ENCODE data around the gene MEGF6.

The MEGF6 gene

GRCh38 chr1:3502641-3503524, 108.4 kb downstream of the MEGF6 start:
- DNase-seq (ENCODE audit: low read depth), result no peak

DNA sequence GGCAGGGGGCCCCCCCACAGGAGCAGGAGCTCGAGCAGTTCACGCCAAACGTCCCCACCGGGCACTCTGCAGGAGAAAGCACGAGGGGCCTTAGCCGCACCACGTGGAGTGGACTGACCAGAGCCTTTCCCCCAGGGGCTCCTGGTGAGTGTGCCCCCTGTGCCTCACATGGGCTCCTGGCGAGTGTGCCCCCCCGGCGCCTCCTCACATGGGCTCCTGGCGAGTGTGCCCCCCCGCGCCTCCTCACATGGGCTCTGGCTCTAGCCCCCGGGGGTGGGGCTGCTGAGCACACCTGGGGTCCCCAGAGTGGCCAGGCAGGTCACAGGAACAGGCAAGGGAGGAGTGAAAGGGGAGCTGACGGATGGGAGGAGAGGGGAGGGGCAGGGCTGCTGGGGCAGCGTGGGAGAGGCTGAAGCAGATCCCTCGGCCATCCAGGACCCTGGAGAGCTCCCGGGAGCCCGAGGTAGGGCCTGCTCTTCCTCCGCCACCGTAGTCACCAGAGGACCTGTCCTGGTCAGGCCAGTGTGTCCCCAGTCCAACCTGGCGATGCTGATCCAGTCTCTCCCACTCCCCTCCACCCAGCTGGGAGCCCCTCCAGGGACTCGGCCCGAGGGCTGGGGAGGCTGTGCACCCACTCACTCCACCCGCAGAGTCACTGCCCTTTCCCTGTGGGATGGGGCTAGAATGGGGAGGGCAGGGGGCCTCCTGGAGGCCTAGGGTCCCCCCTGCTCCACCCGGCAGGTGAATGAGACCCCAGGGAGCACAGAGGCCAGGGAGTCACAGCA, 109.3 kb downstream of the MEGF6 start:
- DNase-seq (ENCODE audit: low read depth), result no peak

DNA sequence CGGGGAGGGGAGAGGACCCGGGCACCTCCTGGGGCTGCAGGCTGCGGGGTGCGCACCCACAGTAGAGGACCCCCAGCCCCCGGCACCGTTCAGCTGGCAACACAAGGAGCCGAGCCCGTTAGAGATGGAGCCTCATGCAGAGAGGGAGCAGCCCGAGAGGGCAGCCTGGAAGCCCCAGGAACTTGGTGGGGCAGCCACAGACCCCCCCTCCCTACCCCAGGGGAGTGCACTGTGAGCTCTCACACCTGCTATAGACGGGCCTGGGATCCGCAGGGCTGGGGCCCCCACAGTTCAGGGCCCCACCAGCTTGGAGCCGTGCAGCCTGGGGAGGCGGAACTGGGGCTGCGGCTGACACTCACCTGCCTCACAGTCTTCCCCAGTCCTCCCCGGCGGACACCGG, 109.9 kb downstream of the MEGF6 start:
- DNase-seq (ENCODE audit: low read depth), result no peak

GRCh38 chr1:3500265-3500835, 111.0 kb downstream of the MEGF6 start:
- no peak for DNase-seq (ENCODE audit: low read depth)

GRCh38 chr1:3499611-3500010, 111.7 kb downstream of the MEGF6 start:
- DNase-seq (ENCODE audit: low read depth), result no peak

GRCh38 chr1:3498986-3499385, 112.3 kb downstream of the MEGF6 start:
- no peak for DNase-seq (ENCODE audit: low read depth)

GRCh38 chr1:3498246-3498930, 112.9 kb downstream of the MEGF6 start:
- no peak for DNase-seq (ENCODE audit: low read depth)

- no peak for DNase-seq (ENCODE audit: low read depth)
Observed at GRCh38 chr1:3497521-3497920, 113.8 kb downstream of the MEGF6 start.

- DNase-seq (ENCODE audit: low read depth), result no peak
Observed at GRCh38 chr1:3496916-3497315, 114.4 kb downstream of the MEGF6 start.

GRCh38 chr1:3495776-3496745, 115.2 kb downstream of the MEGF6 start:
- no peak for DNase-seq (ENCODE audit: low read depth)

DNA sequence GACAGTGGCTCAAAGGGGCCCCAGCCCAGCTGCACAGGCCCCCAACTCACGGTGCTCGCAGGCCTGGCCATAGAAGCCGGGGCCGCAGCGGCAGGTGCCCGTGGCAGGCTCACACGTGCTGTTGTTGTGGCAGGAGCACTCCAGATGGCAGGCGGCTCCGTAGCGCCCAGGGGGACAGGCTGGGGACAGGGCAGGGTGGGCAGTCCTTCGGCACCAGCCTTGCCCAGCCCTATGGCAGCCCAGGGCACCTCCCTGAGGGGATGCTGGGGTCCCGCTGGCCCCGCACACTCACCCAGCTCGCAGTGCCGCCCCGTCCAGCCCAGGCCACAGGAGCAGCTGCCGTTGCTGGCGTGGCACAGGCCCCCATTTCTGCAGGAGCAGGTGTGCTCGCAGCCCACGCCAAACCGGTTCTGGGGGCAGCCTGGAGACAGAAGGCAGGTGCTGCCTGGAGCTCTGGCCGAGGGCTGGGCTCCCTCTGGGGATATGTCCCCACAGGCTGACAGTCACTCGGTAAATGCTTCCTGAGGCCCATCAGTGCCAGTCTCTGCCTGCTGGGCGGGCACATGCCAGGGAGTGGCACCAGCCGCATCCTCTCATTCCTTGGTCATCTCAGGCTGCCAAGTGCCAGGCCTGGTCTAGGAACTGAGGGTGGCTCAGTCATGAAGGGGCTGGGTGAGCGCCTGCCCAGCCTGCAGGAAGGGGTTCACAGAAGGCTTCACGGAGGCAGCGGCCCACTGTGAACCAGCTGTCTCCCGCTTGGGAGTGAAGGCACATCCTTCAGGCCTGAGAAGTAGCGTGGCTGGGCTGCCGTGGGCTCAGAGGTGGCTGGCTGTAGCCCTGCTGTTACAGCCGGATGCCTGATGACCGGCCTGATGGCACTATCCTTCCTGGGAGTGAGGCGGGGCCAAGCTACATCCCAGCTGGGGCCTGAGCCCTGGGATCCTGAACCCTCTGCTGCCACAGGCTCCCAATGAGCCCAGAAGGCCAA, 116.7 kb downstream of the MEGF6 start:
- no peak for DNase-seq (ENCODE audit: low read depth)

- no peak for DNase-seq (ENCODE audit: low read depth)
Observed at GRCh38 chr1:3492545-3493246, 118.6 kb downstream of the MEGF6 start.

DNA sequence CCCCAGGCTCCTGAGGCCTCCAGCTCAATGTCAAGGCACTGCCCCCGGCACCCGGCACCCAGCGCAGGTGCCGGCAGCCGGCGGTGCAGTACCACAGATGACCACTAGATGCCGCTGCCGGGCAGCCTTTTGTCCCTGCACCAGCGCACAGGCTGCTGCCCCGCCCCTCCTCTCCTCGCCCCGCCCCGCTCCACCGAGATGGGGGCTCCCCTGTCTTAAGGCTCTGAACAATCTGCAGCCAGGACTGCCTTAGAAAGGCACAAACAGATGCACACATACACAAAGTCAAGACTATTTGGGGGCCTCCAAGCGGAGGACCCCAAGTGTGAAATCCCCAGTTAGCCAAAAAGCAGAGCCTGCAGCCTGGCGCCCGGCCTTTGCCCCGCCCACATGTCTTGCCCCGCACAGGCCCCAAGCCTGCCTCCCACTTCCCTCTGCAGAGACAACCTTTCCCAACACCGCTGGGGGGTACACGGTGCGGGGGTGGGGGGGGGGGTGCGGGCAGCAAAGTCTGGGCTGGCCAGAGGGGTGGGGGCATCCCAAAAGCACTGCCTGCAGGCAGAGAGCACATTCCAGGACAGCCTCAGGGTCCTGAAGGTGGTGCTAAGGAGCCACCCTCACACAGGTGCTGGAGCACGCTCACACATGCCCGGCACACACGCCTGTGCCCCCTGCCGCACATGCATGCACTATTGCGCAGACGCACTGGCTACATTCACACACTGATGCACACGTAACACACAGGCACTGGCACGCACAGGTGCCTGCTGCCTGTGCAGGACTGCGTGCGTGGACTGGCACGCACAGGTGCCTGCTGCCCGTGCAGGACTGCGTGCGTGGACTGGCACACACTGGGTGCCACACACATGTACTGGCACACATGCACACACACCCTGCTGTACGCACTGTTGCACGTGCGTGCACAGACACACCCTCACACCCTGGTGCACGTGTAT, 119.7 kb downstream of the MEGF6 start:
- DNase-seq (ENCODE audit: low read depth), result peak; percentile 70

GRCh38 chr1:3490046-3490745, 121.1 kb downstream of the MEGF6 start:
- no peak for DNase-seq (ENCODE audit: low read depth)

GRCh38 chr1:3488432-3488831, 122.9 kb downstream of the MEGF6 start:
- DNase-seq (ENCODE audit: low read depth), result no peak

DNA sequence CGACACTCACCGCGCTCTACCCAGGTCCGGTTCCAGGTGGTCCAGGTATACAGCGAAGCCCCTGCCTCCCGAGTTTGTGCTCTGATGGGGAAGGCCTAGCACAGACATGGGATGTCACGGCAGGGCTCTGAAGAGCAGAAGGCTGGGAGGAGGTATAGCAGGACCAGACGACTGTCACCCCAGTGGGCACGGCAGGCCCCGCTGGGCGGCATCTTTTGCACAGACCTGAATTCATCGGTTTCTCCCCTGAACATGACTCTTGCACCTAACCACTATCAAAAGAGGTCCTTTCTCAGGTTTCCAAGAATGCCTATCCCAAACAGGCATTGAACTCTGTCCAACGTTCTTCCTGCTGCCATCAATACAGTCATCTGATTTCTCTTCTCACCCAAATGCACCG, 126.3 kb downstream of the MEGF6 start:
- no peak for DNase-seq (ENCODE audit: low read depth)

DNA sequence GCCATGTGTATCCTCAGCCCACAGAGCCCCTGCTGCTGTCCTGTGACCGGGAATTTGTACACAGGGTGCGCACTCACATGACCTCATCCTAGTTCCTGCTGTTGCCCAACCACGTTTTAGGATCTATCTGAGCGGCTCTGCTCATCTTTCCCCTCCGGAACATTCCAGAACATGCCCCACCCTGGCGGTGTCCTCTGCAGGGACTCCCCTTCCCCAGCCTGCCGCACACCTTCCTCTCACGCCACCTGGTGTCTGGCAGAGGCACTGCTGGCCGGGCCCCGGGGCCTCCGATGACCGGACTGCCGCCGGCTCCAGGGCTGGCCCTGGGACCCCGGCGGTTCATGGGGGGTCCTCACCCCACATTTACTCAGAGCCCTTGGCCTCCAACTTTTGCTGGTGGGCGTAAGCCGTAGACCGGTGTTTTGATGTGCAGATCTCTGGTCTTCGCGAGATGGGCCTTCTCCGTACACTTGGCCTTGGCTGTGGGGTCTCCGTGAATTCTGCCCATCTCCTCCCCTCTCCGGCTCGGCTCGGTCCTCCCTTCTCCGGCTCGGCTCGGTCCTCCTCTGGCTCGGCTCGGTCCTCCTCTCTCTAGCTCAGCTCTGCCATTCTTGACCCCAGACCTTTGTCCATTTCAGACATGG, 127.4 kb downstream of the MEGF6 start:
- DNase-seq (ENCODE audit: low read depth), result peak; percentile 8
